Naive B cell (primary cell): Measurements from ENCODE around the gene SORCS2. TPM values are rescaled to one million over a fixed set of nuclear protein-coding genes. Genes with fewer than 3 reads are reported as not detected.
A peak's percentile ranks its signal among the peaks of the same experiment; 100 is the strongest.

Source experiments
- ATAC-seq, 2 donors: fragments of 150-1000 bp; cut with Tn5 transposase; 2 replicates each; pipeline ENCODE4 v1.10.0; 2021; ENCODE audit warnings: low read depth in 2 of 2, mild to moderate bottlenecking in 2 of 2, moderate library complexity in 2 of 2
- DNase-seq: peaks from one replicate; pipeline ENCODE4 v3.0.0; 2022
- H3K27ac Mint-ChIP-seq, 6 donors: one replicate each; pipeline ENCODE4 v1.8.0; 2020 to 2022; ENCODE audit warnings: mild to moderate bottlenecking in 6 of 6, mixed read lengths in 6 of 6, moderate library complexity in 5 of 6, inconsistent platforms in 2 of 6
- H3K27me3 Mint-ChIP-seq, 3 donors: one replicate each; pipeline ENCODE4 v1.8.0; 2021 to 2022; ENCODE audit warnings: mixed read lengths in 3 of 3, mild to moderate bottlenecking in 1 of 3
- H3K36me3 Mint-ChIP-seq, 2 donors: one replicate each; pipeline ENCODE4 v1.8.0; 2020 to 2022; ENCODE audit warnings: mixed read lengths in 2 of 2, inconsistent platforms in 1 of 2, mild to moderate bottlenecking in 1 of 2
- H3K4me1 Mint-ChIP-seq, 3 donors: one replicate each; pipeline ENCODE4 v1.8.0; 2020 to 2022; ENCODE audit warnings: mixed read lengths in 3 of 3, inconsistent platforms in 1 of 3, mild to moderate bottlenecking in 1 of 3, moderate library complexity in 1 of 3
- H3K4me3 Mint-ChIP-seq, 8 donors: one replicate each; pipeline ENCODE4 v1.8.0; 2020 to 2022; ENCODE audit warnings: mild to moderate bottlenecking in 8 of 8, mixed read lengths in 8 of 8, moderate library complexity in 8 of 8, inconsistent platforms in 2 of 8
- H3K9me3 Mint-ChIP-seq, 7 donors: one replicate each; pipeline ENCODE4 v1.8.0; 2020 to 2022; ENCODE audit warnings: mixed read lengths in 7 of 7, mild to moderate bottlenecking in 5 of 7, inconsistent platforms in 2 of 7, moderate library complexity in 1 of 7
- polyA plus RNA-seq, 6 donors: library from polyadenylated mRNA; unstranded; fragments of 300-500 nt; fragmentation: Illumina TruSeq; gene quantifications; one replicate each; pipeline ENCODE4 v1.2.3, GENCODE V29; 2021; ENCODE audit warnings: low read depth in 6 of 6

The SORCS2 gene
- polyA plus RNA-seq, 6 donors from 2014 or later: not detected

- no peaks in the 10 kb centered on the region for H3K4me1 Mint-ChIP-seq
- peaks cover 0 to 10% (median 3%) of the 10 kb centered on the region in 3 donors for H3K27me3 Mint-ChIP-seq
- H3K36me3 Mint-ChIP-seq: no peaks in the 10 kb centered on the region
- H3K9me3 Mint-ChIP-seq: peaks cover 0 to 2% (median 0%) of the 10 kb centered on the region in 7 donors
- ATAC-seq: no peak
- no peak for DNase-seq
- no peak overlapping the region for H3K27ac Mint-ChIP-seq
- H3K4me3 Mint-ChIP-seq: peak overlapping the region in 1 of 8 donors; percentile 70
These were observed 179.0 kb downstream of the SORCS2 start for GRCh38 chr4:7371210-7371941.

DNA sequence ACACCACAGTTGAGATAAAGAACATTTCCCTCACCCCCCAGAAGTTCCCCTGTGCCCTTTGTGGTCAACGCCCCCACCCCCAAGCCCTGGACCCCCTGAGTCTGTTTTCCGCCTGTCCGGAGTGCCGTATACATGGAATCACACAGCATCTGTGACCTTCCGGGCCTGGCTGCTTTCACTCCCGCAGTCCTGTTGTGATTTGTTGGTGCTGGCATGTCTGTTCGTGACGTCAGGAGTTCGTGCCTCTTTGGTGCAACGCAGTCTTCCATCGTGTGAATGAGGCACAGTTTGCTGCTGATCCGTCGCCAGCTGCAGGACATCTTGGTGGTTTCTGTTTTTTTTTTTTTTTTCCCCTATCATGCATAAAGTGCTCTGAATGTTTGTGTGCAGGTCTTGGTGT lies 180.3 kb downstream of the SORCS2 start:
- ATAC-seq: no peak
- H3K36me3 Mint-ChIP-seq: no peaks in the 10 kb centered on the region
- no peak overlapping the region for H3K27ac Mint-ChIP-seq
- H3K9me3 Mint-ChIP-seq: peaks cover 0 to 5% (median 2%) of the 10 kb centered on the region in 7 donors
- no peak for DNase-seq
- peaks cover 3 to 18% (median 10%) of the 10 kb centered on the region in 3 donors for H3K27me3 Mint-ChIP-seq
- H3K4me3 Mint-ChIP-seq: no peak overlapping the region
- H3K4me1 Mint-ChIP-seq: no peaks in the 10 kb centered on the region

DNA sequence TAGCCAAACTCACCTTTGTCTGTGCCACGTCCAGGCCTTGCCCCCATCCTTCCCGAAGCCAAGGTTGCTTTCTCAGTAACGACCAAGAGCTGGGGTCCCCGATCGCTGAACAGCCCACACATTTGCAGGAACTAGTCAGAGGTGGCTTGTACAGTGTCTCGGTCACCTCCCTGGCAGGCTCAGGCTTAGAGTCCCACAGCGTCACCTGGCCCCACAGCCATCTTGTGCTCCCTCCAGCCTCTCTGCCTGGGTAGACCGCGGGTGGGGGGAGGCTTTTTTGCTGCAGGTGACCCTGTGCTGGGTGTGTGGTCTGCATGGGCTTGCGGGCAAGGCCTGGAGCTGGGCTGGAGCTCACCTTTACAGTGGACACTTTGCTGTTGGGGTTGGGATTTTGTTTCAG lies 182.2 kb downstream of the SORCS2 start:
- Mint-ChIP-seq H3K9me3 (peaks cover 0 to 16% (median 8%) of the 10 kb centered on the region in 7 donors), H3K4me1 (no peaks in the 10 kb centered on the region), H3K36me3 (no peaks in the 10 kb centered on the region), H3K27me3 (peaks cover 9 to 29% (median 18%) of the 10 kb centered on the region in 3 donors), H3K4me3 (no peak overlapping the region), H3K27ac (no peak overlapping the region)
- DNase-seq (no peak), ATAC-seq (no peak)

DNA sequence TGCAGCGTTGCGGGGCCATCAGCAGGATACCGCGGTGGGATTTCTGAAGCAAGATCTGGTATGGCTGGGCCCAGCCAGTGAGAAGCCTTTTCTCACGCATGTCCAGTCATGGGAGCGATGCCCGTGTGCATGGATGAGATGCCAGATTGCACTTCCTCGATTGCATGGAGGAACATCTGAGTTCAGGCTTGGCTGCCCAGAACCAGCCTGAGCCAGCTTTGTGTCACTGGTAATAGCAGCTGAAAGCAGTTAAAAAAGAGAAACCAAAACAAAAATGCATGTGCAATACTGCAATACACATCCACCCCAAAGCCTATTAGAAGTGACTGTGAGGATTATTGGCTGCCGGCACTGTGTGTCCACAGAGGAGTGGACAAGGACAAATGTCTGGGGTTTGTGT lies 183.1 kb downstream of the SORCS2 start:
- H3K4me3 Mint-ChIP-seq: no peak overlapping the region
- no peak overlapping the region for H3K27ac Mint-ChIP-seq
- no peaks in the 10 kb centered on the region for H3K36me3 Mint-ChIP-seq
- peaks cover 0 to 16% (median 8%) of the 10 kb centered on the region in 7 donors for H3K9me3 Mint-ChIP-seq
- no peaks in the 10 kb centered on the region for H3K4me1 Mint-ChIP-seq
- DNase-seq (no peak), ATAC-seq (no peak)
- peaks cover 11 to 33% (median 18%) of the 10 kb centered on the region in 3 donors for H3K27me3 Mint-ChIP-seq

GRCh38 chr4:7377223-7377865 lies 185.0 kb downstream of the SORCS2 start:
- Mint-ChIP-seq H3K9me3 (peaks cover 0 to 16% (median 8%) of the 10 kb centered on the region in 7 donors), H3K4me3 (no peak overlapping the region), H3K27ac (no peak overlapping the region), H3K36me3 (no peaks in the 10 kb centered on the region), H3K4me1 (no peaks in the 10 kb centered on the region), H3K27me3 (peaks cover 17 to 42% (median 18%) of the 10 kb centered on the region in 3 donors)
- ATAC-seq: no peak
- DNase-seq: no peak

GRCh38 chr4:7379186-7379585 lies 186.8 kb downstream of the SORCS2 start:
- Mint-ChIP-seq H3K9me3 (peaks cover 0 to 16% (median 8%) of the 10 kb centered on the region in 7 donors), H3K4me1 (no peaks in the 10 kb centered on the region), H3K27ac (no peak overlapping the region), H3K27me3 (peaks cover 15 to 42% (median 17%) of the 10 kb centered on the region in 3 donors), H3K4me3 (peak overlapping the region in 1 of 8 donors; percentile 37), H3K36me3 (no peaks in the 10 kb centered on the region)
- no peak for DNase-seq
- ATAC-seq: no peak

GRCh38 chr4:7379719-7380118 lies 187.4 kb downstream of the SORCS2 start:
- no peak for ATAC-seq
- Mint-ChIP-seq H3K4me1 (no peaks in the 10 kb centered on the region), H3K27me3 (peaks cover 15 to 42% (median 17%) of the 10 kb centered on the region in 3 donors), H3K36me3 (no peaks in the 10 kb centered on the region), H3K27ac (no peak overlapping the region), H3K9me3 (peaks cover 0 to 16% (median 8%) of the 10 kb centered on the region in 7 donors), H3K4me3 (no peak overlapping the region)
- DNase-seq: no peak

- Mint-ChIP-seq H3K36me3 (no peaks in the 10 kb centered on the region), H3K9me3 (peaks cover 0 to 16% (median 8%) of the 10 kb centered on the region in 7 donors), H3K4me3 (peak overlapping the region in 2 of 8 donors; percentile 6 to 72), H3K4me1 (no peaks in the 10 kb centered on the region), H3K27ac (no peak overlapping the region), H3K27me3 (peaks cover 15 to 37% (median 17%) of the 10 kb centered on the region in 3 donors)
- DNase-seq (no peak), ATAC-seq (no peak)
These were observed 189.0 kb downstream of the SORCS2 start for GRCh38 chr4:7381221-7381889.

DNA sequence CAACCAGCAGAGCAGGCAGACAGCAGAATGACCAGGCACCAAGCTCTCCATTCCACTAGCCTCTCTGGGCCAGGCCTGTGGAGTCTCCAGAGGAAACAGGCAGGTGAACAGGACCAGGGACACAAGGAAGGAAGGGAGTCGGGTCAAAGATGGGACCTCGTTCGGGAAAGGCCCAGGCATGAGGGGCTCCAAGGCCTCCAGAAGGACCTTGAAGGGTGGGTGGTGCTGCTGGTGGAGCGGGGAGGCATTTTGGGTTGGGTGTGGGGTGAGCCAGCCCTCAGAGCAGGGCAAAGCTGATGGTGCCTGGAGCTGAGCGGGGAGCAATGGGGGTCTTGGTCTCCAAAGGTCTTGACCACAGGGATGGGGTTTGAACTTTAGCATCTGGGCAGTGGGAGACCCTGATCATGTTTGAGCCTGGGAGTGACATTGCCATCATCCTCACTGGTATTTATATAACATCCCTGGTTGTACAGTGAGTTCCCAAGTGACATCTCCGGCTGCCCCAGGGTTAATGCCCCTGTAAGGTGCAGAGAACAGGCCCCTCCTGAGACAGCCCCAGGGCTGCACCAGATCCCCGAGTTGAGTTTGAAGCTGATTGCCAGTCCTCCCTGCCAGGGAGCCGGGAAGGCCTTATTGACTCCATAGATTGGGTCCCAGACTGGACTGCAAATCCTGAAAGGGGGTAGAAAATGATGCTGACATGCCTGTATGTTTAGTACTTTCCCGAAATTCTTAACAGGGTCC lies 189.7 kb downstream of the SORCS2 start:
- ATAC-seq: no peak

GRCh38 chr4:7382634-7383014 lies 190.3 kb downstream of the SORCS2 start:
- peaks cover under 1 to 12% (median 8%) of the 10 kb centered on the region in 7 donors for H3K9me3 Mint-ChIP-seq
- no peak for ATAC-seq
- peaks cover 0 to 3% (median 0%) of the 10 kb centered on the region in 3 donors for H3K4me1 Mint-ChIP-seq
- DNase-seq: no peak
- no peaks in the 10 kb centered on the region for H3K36me3 Mint-ChIP-seq
- H3K4me3 Mint-ChIP-seq: no peak overlapping the region
- peak overlapping the region in 1 of 6 donors; percentile 60 for H3K27ac Mint-ChIP-seq
- peaks cover 8 to 24% (median 14%) of the 10 kb centered on the region in 3 donors for H3K27me3 Mint-ChIP-seq

More for the DNA sequence above, 189.7 kb downstream of the SORCS2 start:
- Mint-ChIP-seq H3K27ac (peak overlapping the region in 1 of 6 donors; percentile 60), H3K27me3 (peaks cover 13 to 30% (median 17%) of the 10 kb centered on the region in 3 donors), H3K9me3 (peaks cover 0 to 16% (median 8%) of the 10 kb centered on the region in 7 donors), H3K36me3 (no peaks in the 10 kb centered on the region), H3K4me1 (no peaks in the 10 kb centered on the region), H3K4me3 (peak overlapping the region in 1 of 8 donors; percentile 72)
- DNase-seq: no peak

DNA sequence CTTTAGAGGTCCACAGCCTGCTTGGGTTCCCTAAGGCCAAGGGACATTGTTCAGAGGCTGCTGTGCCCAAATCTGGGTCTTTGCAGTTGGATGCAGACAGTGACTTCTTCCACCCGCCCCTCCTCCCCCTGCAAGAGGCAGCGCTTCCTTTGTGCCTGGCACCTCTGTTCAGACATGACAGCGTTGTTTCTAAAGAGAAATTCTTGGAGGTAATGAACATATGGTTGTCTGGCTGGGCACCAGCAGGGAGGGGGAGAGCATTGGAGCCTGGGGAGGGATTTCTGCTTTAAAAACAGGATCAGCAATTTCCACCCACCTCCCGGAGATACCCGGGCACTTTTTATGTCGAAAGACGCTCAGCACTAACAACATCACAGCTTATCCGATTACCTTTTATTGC lies 190.9 kb downstream of the SORCS2 start:
- H3K27me3 Mint-ChIP-seq: peaks cover 2 to 19% (median 8%) of the 10 kb centered on the region in 3 donors
- H3K4me1 Mint-ChIP-seq: peaks cover 0 to 6% (median 0%) of the 10 kb centered on the region in 3 donors
- H3K27ac Mint-ChIP-seq: no peak overlapping the region
- ATAC-seq (no peak), DNase-seq (no peak)
- no peak overlapping the region for H3K4me3 Mint-ChIP-seq
- H3K9me3 Mint-ChIP-seq: peaks cover 0 to 11% (median 5%) of the 10 kb centered on the region in 7 donors
- H3K36me3 Mint-ChIP-seq: no peaks in the 10 kb centered on the region

DNA sequence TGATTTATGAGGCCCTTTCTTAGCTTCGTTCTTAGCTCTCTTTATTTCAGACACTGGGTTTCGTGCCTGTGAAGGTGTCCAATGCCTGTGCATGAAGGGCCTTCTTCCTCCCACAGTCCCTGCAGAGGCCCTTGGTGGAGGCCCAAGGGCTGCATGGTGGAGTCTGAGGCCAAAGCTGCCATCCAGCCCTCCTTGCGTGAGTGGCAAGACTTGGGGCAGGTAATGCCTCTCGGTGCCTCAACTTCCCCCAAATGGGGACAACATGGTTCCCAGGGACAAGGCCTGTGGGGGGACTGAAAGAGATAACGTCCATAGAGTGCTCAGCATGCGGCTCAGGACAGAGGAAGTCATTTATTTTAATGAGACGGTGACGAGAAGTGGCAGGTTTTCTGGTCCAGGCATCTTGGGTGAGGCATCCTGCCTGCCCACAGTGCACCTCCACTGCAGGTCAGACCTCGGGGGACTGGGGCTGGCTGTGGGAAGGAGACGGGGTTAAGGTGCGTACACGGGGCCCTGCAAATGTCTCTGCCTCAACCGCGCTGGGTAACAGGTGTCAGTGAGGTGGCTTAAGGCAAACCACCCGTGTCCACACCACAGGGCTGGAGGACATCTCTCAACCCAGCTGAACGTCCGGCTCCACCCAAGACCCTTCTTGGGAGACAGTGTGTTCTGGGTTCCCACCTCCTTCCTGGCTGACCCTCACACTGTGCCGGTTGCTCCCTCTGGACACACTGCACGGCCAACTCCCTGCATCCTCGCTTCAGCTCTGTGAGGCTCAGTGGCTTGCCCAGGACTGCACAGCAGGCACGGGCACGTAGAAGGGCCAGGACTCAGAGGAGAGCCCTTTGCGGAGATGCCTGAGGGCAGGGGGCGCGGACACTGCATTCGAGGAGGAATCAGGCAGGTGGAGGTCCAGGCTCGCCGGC lies 191.9 kb downstream of the SORCS2 start:
- Mint-ChIP-seq H3K27me3 (peaks cover 0 to 14% (median 8%) of the 10 kb centered on the region in 3 donors), H3K36me3 (no peaks in the 10 kb centered on the region), H3K4me1 (peaks cover 0 to 6% (median 0%) of the 10 kb centered on the region in 3 donors), H3K4me3 (no peak overlapping the region), H3K27ac (peak overlapping the region in 2 of 6 donors; percentile 29 to 75), H3K9me3 (peaks cover 0 to 7% (median 0%) of the 10 kb centered on the region in 7 donors)
- DNase-seq (no peak), ATAC-seq (no peak)
